ENCODE results near the gene PPP1R14D.

GRCh38 chr15:40857601-40858341 is 29.3 kb upstream of the PPP1R14D start:
- TF ChIP-seq POLR2A (IDR thresholded peaks at IDR 0.05) = no peak
- peak; percentile 87 to 99 (median 98) for TF ChIP-seq CTCF (IDR thresholded peaks at IDR 0.05)
